Testis (tissue), 3 donors: ENCODE data around the gene AOC1. TPM values are rescaled to one million over a fixed set of nuclear protein-coding genes. Genes with fewer than 3 reads are reported as not detected.

Source experiments
- DNase-seq: peaks from one replicate; pipeline ENCODE4 v3.0.0-alpha.2; 2019
- H3K27ac ChIP-seq, 2 donors: fragments of 200-600 bp; sonication (generic); one replicate each; pipeline ENCODE4 v1.5.1; 2019
- H3K27me3 ChIP-seq: fragments of 200-600 bp; sonication (generic); one replicate; pipeline ENCODE4 v1.5.1; 2019
- H3K36me3 ChIP-seq: fragments of 200-600 bp; sonication (generic); one replicate; pipeline ENCODE4 v1.5.1; 2017; ENCODE audit warnings: low read depth; ENCODE audit errors: missing control alignments
- H3K4me1 ChIP-seq: fragments of 200-600 bp; sonication (generic); one replicate; pipeline ENCODE4 v1.5.1; 2019
- H3K4me3 ChIP-seq, 2 donors: fragments of 200-600 bp; sonication (generic); one replicate each; pipeline ENCODE4 v1.5.1; 2017 to 2019
- H3K9me3 ChIP-seq: fragments of 200-600 bp; sonication (generic); one replicate; pipeline ENCODE4 v1.5.1; 2017
- POLR2A ChIP-seq: fragments of 450-650 bp; IDR thresholded peaks from one replicate; pipeline ENCODE4 v1.6.1; 2017; ENCODE audit warnings: antibody characterized with exemption, mild to moderate bottlenecking, moderate library complexity
- WGBS, 2 donors: methylation state at CpG; one replicate each; pipeline ENCODE4 v1.1.5; 2018; 5-methylcytosine and 5-hydroxymethylcytosine counted together
- intact Hi-C: fragments of 100-400 bp; cut with DNase I; formaldehyde crosslinking; loops from one replicate; pipeline ENCODE4 v1.15.1; 2023; ENCODE audit warnings: low total_unique reads
- polyA plus RNA-seq: library from polyadenylated mRNA; stranded (reverse); fragments of 350-450 nt; fragmentation: Illumina TruSeq; extraction: RNeasy Lipid Tissue Mini Kit (QIAGEN cat#74804); gene quantifications from one replicate; pipeline ENCODE4 v1.2.3, GENCODE V29; 2014; ENCODE audit warnings: low read depth, low replicate concordance; ENCODE audit not compliant: insufficient read depth
- total RNA-seq, 2 donors: library from RNA; depleted of rRNA; stranded (reverse); fragments of >200 nt; gene quantifications; one replicate each; pipeline ENCODE4 v1.2.3, GENCODE V29; 2016
- TF ChIP-seq, protein P1 (sequence below), 3 experiments: fragments of 450-650 bp in 2 of 3; fragments of 200-600 bp in 1 of 3; sonication (generic) in 1 of 3; IDR thresholded peaks; one replicate each; pipeline ENCODE4 v1.5.1; 2016 to 2019; ENCODE audit warnings: antibody characterized with exemption in 3 of 3, mild to moderate bottlenecking in 2 of 3, moderate library complexity in 1 of 3

The AOC1 gene
- total and polyA plus RNA-seq, 3 donors from 2014 or later: 2.8 to 6.2 (median 4.5) TPM

DNA sequence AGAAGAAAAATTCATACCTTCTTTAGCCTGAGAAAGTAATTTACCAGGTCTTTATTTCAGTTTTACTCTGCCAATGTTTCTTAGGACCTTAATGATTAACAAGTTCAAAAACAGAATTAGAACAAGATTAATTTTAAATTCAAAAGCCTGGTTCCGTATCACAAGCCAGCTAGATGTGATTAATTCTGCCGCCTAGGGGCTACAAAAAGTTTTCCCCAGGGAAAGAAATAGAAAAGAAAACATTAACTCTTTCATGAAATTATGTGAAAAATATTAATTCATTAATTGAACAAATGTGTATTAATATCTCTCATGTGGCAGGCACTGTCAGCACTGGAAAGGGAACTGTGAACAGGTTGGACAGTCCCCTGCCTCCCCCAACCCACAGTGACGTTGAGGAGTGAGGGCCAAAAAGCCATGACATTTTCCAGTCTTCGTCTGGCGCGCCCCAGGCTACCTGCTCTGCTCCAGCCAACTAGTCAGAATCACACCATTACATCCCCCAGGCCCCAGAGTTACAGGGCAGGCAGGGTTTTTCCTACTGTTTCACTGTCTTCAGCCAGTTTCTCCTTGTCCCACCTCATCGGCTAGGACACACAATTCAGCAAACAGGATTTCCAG is 31.6 kb upstream of the AOC1 start:
- Histone ChIP-seq H3K9me3 (no peaks in the 10 kb centered on the region), H3K27me3 (no peaks in the 10 kb centered on the region), H3K4me1 (no peaks in the 10 kb centered on the region), H3K27ac (no peak overlapping the region), H3K4me3 (no peak overlapping the region), H3K36me3 (no peaks in the 10 kb centered on the region)
- no peak for DNase-seq
- TF ChIP-seq, protein P1, sequence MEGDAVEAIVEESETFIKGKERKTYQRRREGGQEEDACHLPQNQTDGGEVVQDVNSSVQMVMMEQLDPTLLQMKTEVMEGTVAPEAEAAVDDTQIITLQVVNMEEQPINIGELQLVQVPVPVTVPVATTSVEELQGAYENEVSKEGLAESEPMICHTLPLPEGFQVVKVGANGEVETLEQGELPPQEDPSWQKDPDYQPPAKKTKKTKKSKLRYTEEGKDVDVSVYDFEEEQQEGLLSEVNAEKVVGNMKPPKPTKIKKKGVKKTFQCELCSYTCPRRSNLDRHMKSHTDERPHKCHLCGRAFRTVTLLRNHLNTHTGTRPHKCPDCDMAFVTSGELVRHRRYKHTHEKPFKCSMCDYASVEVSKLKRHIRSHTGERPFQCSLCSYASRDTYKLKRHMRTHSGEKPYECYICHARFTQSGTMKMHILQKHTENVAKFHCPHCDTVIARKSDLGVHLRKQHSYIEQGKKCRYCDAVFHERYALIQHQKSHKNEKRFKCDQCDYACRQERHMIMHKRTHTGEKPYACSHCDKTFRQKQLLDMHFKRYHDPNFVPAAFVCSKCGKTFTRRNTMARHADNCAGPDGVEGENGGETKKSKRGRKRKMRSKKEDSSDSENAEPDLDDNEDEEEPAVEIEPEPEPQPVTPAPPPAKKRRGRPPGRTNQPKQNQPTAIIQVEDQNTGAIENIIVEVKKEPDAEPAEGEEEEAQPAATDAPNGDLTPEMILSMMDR (IDR thresholded peaks at IDR 0.05): no peak
- TF ChIP-seq POLR2A: no peak
- 73% methylated on average over 7 of the region's 7 CpGs for WGBS, 2 donors
- intact Hi-C loops: no loop called here

DNA sequence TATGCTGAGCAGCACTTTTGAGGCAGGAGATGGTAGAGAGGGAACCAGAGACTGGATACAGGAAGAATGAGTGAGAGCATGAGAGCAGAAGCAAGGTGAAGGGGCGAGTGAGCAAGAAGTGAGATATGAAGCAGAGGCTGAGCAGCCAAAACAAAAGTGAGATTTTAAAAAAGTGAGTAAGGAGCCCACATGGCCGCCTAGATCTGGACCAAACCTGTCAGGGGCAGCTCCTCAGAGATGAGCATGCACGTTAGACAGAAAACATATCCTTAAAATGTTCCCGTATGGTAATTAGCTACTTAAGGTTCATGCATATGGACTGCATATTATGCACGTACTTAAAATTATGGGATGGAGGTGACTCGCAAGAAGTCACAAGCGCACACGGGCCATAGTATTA is 29.3 kb upstream of the AOC1 start:
- no peaks in the 10 kb centered on the region for H3K4me1 ChIP-seq
- WGBS, 2 donors: 69 to 79% methylated on average over 8 of the region's 8 CpGs
- no peaks in the 10 kb centered on the region for H3K9me3 ChIP-seq
- no peak overlapping the region for H3K27ac ChIP-seq
- TF ChIP-seq POLR2A: no peak
- TF ChIP-seq, protein P1 (IDR thresholded peaks at IDR 0.05): no peak
- no peak overlapping the region for H3K4me3 ChIP-seq
- no peak for DNase-seq
- intact Hi-C loops: no loop called here
- no peaks in the 10 kb centered on the region for H3K27me3 ChIP-seq
- H3K36me3 ChIP-seq: no peaks in the 10 kb centered on the region

DNA sequence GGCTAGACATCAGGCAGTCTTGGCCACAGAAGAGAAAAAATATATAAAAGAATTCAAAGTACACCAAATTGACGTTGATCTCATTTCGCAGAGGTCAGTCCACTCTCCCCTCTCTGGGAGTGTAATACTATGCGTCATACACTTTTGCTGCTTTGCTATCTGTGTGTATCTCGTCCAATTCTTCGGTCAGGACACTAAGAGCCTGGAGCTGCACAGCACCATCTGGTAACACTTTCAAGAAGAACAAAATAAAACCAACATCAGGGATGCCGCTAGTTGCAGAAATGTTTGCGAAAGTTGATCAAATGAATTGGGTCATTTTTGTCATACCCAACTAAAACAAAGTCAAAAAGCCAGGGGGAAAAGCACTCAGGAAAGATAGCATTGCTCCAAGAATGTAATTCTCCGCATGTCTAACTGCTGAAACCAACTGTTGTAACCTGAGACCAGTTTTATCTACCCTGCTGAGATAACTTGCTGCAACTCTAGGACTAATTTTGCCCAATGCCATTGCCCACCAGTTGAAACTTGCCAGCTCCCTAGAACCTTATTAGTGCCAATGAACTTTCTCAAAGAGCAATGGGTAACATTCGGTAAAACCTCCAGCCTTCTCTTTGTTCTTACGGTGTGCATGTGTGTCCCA is 28.7 kb upstream of the AOC1 start:
- WGBS, 2 donors: 49 to 56% methylated on average over 10 of the region's 10 CpGs
- intact Hi-C loops: no loop called here
- DNase-seq: no peak
- TF ChIP-seq, protein P1 (IDR thresholded peaks at IDR 0.05): no peak
- no peak for TF ChIP-seq POLR2A
- Histone ChIP-seq H3K4me3 (peak overlapping the region in 1 of 2 donors; percentile 1), H3K36me3 (no peaks in the 10 kb centered on the region), H3K9me3 (no peaks in the 10 kb centered on the region), H3K27ac (no peak overlapping the region), H3K4me1 (no peaks in the 10 kb centered on the region), H3K27me3 (no peaks in the 10 kb centered on the region)

DNA sequence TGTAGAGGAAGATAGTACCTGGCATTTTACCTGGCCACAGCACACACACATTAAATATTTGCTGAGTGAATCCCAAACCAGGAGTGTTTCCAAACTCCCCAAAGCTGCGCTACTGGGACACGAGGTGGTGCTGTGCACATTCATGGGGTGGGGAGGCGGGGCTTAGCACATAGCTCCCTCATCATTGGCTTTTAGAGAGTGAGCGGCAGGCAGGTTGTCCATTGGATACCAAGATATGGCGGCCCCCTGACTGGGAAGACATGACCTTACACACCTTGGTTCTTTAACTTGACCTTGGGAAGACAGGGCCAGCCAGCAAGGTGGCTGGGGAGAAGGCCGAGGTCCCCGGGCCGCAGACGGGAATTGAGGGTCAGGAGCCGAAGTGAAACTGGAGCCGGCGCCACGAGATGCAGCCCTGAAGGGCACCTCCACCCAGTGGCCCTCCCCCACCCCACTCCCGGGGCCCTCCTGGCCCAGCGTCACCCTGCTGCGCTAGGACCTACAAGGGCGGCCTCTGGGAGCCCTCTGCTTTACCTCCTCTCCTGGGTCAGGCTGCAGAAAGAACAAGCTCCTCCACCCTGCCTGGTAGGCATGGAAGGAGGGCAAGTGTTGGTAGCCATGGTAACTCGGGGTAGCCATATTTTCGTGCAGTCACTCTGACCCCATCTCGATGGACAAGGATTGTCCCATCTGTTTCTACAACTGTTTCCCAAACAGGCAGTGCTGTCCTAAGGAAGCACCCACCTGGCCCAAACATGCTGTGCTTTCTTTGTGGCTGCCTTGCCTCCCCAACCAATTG is 27.7 kb upstream of the AOC1 start:
- DNase-seq: peak; percentile 83
- no peaks in the 10 kb centered on the region for H3K4me1 ChIP-seq
- intact Hi-C loops: no loop called here

More for the DNA sequence above, 27.7 kb upstream of the AOC1 start:
- Histone ChIP-seq H3K36me3 (no peaks in the 10 kb centered on the region), H3K9me3 (no peaks in the 10 kb centered on the region), H3K4me3 (peak overlapping the region; percentile 38 to 43), H3K27ac (no peak overlapping the region), H3K27me3 (no peaks in the 10 kb centered on the region)
- TF ChIP-seq, protein P1 (IDR thresholded peaks at IDR 0.05): no peak
- 78 to 80% methylated on average over 1 to 20 of the region's 20 CpGs for WGBS, 2 donors
